Mammary epithelial cell (primary cell): ENCODE results near the gene CLEC16A.

Source experiments
- CTCF ChIP-seq, 2 donors: IDR thresholded peaks in 1 of 2; conservative IDR thresholded peaks in 1 of 2; 2 replicates each; pipeline ENCODE4 v1.5.1; 2011 to 2012; ENCODE audit warnings: inconsistent platforms in 2 of 2, low read length in 2 of 2, mild to moderate bottlenecking in 2 of 2, control low read depth in 1 of 2, low read depth in 1 of 2; ENCODE audit not compliant: insufficient read depth in 1 of 2; ENCODE audit errors: extremely low read depth in 1 of 2
- EZH2 ChIP-seq: IDR thresholded peaks from 2 replicates; pipeline ENCODE4 v1.6.1; 2012; ENCODE audit warnings: low read length, inconsistent platforms, borderline replicate concordance

- TF ChIP-seq CTCF (conservative IDR thresholded peaks at IDR 0.05 in 1 of 2, IDR thresholded peaks at IDR 0.05 in 1 of 2; ENCODE audit: extremely low read depth in 1 of 2, insufficient read depth in 1 of 2, low read depth in 1 of 2, low read length in 2 of 2) (no peak), EZH2 (no peak)
These were observed 191.2 kb downstream of the CLEC16A start for GRCh38 chr16:11135464-11135973.
